ENCODE measurements around the gene TAF7L.

DNA sequence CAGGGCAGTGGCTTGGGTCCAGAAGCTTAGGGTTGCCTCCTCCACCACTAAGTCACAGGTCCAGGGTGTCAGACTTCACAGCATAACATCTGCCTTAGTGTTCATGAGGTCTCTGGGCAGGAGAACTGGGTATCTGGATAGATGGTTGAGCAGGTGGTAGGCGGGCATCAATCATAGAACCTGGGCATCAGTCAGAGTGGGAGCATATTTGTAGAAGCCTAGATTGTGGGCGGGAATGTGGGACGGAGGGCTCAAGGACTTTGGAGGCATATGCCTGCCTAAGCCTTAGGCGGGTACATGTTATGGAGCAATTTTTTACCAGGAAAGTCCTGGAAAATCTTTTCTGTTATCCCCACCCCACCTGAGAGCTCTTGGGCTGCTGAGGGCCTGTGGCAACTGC is 28.5 kb downstream of the TAF7L start:
- TF ChIP-seq, protein P1, sequence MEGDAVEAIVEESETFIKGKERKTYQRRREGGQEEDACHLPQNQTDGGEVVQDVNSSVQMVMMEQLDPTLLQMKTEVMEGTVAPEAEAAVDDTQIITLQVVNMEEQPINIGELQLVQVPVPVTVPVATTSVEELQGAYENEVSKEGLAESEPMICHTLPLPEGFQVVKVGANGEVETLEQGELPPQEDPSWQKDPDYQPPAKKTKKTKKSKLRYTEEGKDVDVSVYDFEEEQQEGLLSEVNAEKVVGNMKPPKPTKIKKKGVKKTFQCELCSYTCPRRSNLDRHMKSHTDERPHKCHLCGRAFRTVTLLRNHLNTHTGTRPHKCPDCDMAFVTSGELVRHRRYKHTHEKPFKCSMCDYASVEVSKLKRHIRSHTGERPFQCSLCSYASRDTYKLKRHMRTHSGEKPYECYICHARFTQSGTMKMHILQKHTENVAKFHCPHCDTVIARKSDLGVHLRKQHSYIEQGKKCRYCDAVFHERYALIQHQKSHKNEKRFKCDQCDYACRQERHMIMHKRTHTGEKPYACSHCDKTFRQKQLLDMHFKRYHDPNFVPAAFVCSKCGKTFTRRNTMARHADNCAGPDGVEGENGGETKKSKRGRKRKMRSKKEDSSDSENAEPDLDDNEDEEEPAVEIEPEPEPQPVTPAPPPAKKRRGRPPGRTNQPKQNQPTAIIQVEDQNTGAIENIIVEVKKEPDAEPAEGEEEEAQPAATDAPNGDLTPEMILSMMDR (IDR thresholded peaks at IDR 0.05; ENCODE audit: borderline replicate concordance, extremely low read depth, low read length, poor library complexity, severe bottlenecking), result no peak
- TF ChIP-seq EZH2 (IDR thresholded peaks at IDR 0.05; ENCODE audit: borderline replicate concordance, low read depth, low read length, severe bottlenecking), result no peak
